NCI-H748 (cell line): Measurements from ENCODE around the gene MYH15.

Experiments
- DNase-seq: peaks from one replicate; lab custom pipeline; 2025; ENCODE audit not compliant: unreplicated experiment; lab: John Stamatoyannopoulos, UW

MYH15 gene

GRCh38 chr3:108473711-108474110, 36.7 kb downstream of the MYH15 start:
- DNase-seq = no peak

- peak; percentile 1 for DNase-seq
These were observed 38.3 kb downstream of the MYH15 start for GRCh38 chr3:108472001-108472591.

- DNase-seq = no peak
These were observed 39.0 kb downstream of the MYH15 start for GRCh38 chr3:108471426-108471825.

GRCh38 chr3:108469126-108469525, 41.3 kb downstream of the MYH15 start:
- DNase-seq = no peak

DNA sequence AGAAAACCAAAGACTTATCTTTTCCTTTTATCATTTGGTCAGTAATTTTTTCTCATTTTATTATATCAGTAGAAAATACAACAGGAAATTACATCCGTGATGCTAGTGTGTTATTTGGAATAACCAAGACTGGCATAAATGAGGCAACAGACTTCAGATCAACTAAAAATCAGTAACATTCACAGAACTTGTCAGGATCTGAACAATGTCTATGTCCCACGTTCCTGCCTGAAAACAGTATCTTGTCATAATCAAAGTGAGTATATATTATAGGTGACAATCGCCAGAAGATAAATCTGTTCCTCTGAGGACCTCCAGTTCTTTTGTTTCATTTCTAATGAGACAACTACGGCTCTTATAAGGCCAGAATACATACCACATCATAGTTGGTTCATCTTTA, 41.8 kb downstream of the MYH15 start:
- DNase-seq = no peak

DNA sequence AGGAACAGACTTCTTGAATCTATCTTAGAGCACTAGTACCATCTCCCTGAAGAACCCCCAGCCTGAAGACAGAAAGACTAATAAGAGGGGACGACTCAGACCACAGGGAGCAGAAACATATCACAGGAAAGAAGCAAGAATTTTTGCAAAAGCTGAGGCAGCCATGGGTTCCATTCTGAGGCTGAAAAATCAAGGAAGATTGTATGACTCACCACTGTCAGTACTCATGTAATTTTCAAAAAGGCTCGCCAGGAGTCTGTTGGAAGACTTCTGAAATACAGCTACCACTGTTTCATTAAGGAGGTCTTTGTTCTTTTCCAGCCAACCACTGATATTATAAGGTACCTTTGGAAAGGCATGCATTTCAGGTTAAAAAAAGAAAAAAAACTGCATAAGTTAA, 47.5 kb downstream of the MYH15 start:
- no peak for DNase-seq

GRCh38 chr3:108461661-108462111, 48.7 kb downstream of the MYH15 start:
- DNase-seq = no peak

GRCh38 chr3:108459225-108459624, 51.2 kb downstream of the MYH15 start:
- no peak for DNase-seq

GRCh38 chr3:108455212-108455705, 55.1 kb downstream of the MYH15 start:
- DNase-seq = no peak

DNA sequence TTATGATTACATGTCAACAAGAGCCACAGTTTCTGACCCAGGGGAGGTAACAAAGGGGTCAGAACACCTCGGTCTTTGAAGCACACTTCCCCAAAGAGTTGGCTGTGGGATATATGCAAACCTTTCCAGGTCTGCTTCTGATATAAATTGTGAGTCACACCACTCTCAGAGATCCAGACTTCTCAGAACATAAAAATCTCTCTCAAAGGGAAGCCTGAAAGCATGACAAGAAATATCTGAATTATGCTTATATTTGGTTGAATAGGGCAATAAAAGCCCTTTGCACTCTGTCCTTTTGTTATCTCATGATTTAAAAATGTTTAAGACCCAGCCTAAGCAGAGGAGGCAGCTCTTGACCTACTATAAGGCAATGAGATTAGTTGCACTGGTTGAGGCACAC, 56.8 kb downstream of the MYH15 start:
- no peak for DNase-seq

DNA sequence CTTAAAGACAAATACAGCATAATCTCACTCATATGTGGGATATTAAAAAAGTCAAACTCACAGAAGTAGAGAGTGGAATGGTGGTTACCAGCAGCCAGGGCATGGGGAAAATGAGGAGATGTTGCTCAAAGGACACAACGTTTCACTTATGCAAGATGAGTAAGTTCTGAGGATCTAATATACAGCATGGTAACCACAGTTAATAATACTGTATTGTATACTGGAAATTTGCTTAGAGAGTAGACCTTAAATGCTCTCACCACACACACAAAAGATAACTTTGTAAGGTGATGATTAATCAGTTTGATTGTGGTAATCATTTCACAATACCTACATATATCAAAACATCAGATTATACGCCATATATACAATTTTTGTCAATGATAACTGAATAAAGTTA, 60.0 kb downstream of the MYH15 start:
- no peak for DNase-seq

DNA sequence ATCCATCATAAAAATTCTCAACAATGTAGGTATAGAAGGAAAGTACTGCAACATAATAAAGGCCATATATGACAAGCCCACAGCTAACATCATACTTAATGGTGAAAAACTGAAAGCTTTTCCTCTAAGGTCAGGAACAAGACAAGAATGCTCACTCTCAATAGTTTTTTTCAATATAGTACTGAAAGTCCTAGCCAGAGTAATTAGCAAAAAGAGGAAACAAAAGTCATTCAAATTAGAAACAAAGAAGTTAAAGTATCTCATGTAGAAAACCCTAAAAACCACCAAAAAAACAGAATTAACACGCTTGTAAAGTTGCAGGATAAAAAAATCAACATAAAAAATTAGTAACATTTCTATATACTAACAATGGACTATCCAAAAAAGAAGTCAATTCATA, 61.8 kb downstream of the MYH15 start:
- DNase-seq = no peak

GRCh38 chr3:108447096-108447847, 63.1 kb downstream of the MYH15 start:
- DNase-seq = no peak

DNA sequence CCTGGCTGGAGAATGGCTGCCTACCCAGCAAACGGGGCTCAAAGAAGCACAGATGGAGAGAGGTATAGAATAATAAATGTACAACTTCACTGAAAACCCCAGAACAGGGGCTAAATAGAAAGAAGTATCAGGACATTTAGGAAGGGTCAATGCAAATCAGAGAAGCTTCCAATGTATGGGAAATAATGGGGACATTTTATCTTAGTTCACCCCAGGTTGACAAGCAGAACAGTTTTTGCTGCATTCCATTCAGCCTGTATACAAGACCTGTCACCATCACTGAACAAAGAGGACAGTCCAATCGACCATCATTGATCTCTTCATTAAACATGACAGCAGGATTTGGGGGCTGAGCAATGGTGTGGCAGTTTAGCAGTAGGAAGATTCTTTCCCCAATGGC, 68.1 kb downstream of the MYH15 start:
- no peak for DNase-seq

GRCh38 chr3:108441518-108441917, 68.9 kb downstream of the MYH15 start:
- no peak for DNase-seq

DNA sequence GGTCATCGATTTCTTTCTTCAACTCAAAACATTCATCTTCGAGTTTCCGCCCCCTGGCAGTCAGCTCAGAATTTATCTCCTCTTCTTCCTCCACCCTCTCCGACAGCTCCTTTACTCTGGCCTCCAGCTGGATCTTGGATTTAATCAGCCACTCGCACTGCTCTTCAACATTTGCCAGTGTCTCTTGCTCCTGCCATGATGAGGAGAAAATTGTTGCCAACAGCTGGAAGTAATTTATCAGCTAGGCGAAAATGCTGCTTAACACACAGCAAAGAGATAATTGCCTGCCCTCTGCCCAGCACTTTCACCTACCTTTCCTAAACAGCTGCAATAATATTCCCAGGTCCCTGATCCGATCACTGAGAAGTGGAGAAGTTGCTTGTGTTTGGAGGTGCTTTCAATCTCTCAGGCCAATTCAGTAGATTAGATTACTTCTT, 69.3 kb downstream of the MYH15 start:
- peak; percentile 1 for DNase-seq

GRCh38 chr3:108438542-108438941, 71.9 kb downstream of the MYH15 start:
- DNase-seq = no peak

- peak; percentile 75 for DNase-seq
These were observed 73.0 kb downstream of the MYH15 start for GRCh38 chr3:108437439-108437838.

DNA sequence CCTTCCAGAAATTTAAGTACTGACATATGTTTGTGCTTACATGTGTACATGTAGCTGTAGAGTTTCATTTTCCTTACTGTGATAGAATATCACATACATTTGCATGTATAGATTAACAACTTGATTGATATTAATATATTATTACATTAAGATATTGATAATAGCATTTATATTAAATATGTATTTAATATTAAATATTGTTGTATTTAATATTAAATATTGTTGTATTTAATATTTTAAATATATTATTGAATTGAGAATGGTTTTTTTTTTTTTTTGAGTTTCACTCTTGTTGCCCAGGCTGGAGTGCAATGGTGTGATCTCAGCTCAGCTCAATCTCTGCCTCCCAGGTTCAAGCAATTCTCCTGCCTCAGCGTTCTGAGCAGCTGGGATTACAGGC, 76.5 kb downstream of the MYH15 start:
- DNase-seq = no peak

GRCh38 chr3:108432431-108432830, 78.0 kb downstream of the MYH15 start:
- DNase-seq = no peak

DNA sequence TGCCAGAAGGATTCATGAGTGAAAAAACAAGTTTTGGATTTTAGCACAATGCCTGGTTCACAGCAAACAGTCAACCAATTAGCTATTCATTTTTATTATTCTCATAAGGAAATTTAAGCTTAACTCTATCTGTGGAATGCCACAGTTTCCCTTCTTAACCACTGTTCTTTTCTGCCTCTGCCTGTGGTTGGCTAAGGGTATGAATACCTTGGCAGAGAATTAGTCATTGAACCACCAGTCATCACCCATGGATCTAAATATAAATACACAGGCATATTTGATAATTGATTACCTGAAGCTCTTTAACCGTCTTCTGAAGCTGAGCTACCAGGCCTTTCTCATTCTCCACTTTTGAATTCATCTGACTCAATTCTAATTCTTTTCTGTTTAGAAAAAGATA, 79.9 kb downstream of the MYH15 start:
- no peak for DNase-seq

DNA sequence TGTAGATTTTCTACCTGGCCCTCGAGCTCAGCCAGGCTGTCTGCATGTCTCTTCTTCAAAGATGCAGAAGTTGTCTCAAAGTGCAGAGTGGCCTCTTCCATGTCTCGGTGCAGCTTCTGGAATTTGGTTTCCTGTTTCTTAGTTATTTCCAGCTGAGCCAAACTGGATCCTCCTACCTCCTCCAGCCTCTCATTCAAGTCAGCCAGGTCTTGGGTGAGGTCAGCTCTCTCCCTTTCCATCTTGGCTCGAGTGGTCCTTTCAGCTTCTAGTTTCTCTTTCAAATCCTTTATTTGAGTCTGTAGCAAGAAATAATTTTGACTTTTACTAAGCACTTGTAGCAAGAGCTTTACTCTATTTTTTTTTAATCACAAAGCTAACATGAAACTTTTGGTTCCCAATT, 81.8 kb downstream of the MYH15 start:
- no peak for DNase-seq

- DNase-seq = no peak
These were observed 89.5 kb downstream of the MYH15 start for GRCh38 chr3:108420926-108421325.
